ENCODE results near the gene PTGER3. TPM values are rescaled to one million over a fixed set of nuclear protein-coding genes. Genes with fewer than 3 reads are reported as not detected.

PTGER3 gene
- total and polyA plus RNA-seq, 2 of the 4 experiments (the other 2 are of a cell fraction): not detected

- H3K4ac ChIP-seq (ENCODE audit: low read depth, low read length): peak overlapping the region; percentile 76
- H3K4me1 ChIP-seq (ENCODE audit: control insufficient read depth, insufficient read depth, low read length): peaks cover 8% of the 10 kb centered on the region
- ATAC-seq (ENCODE audit: low read depth) (no peak), DNase-seq (no peak)
- H3K9ac ChIP-seq (ENCODE audit: low read depth, low read length): no peak overlapping the region
- no peak overlapping the region for H2AFZ ChIP-seq (replicated peaks; ENCODE audit: low read length, poor library complexity)
- BruUV-seq (replicated peaks): no TSS peak
- peak overlapping the region; percentile 64; the same call in 1 of the 2 replicates for H3K27ac ChIP-seq (ENCODE audit: insufficient read depth, low read length)
- no peaks in the 10 kb centered on the region for H3K27me3 ChIP-seq (ENCODE audit: control insufficient read depth, insufficient read depth, low read length)
- H4K8ac ChIP-seq (ENCODE audit: low read depth in 2 of 2, low read length in 2 of 2): peak overlapping the region; percentile 42 to 71; a peak in 2 of 4 replicates
- H2BK20ac ChIP-seq (ENCODE audit: low read depth, low read length): peak overlapping the region; percentile 72
- 0 out of 2 replicates have a peak overlapping the region, but pooled peaks have one; percentile 26 for H2AK5ac ChIP-seq (ENCODE audit: low read depth, low read length)
- WGBS, 2 experiments (ENCODE audit: extremely low coverage in 2 of 2, insufficient read length in 1 of 2): 100% methylated on average over 2 of the region's 5 CpGs; no CpG with 5 or more reads in 1 of the 2 experiments
- H3K79me1 ChIP-seq (ENCODE audit: low read depth in 1 of 2, low read length in 2 of 2): no peaks in the 10 kb centered on the region
- CTCF ChIA-PET: interaction anchor here (0.6 kb wide), 1 partner anchor 99 kb away, joined by 3 read pairs; no protein-coding TSS in a partner anchor
- POLR2A ChIA-PET (ENCODE audit: unreplicated experiment): no interaction called here
- H2BK15ac ChIP-seq (ENCODE audit: low read depth, low read length): no peak overlapping the region
- intact Hi-C loops (cut with micrococcal nuclease): no loop called here
- H4K5ac ChIP-seq (ENCODE audit: low read depth, low read length): peak overlapping the region; percentile 71; the same call in 1 of the 2 replicates
- H2AK9ac ChIP-seq (replicated peaks; ENCODE audit: low read depth, low read length, poor library complexity): no peak overlapping the region
- H3K23ac ChIP-seq (ENCODE audit: low read depth, low read length): peak overlapping the region; percentile 45; the same call in 1 of the 2 replicates
- no peak overlapping the region for H3K4me2 ChIP-seq (ENCODE audit: low read depth, low read length)
- H3K56ac ChIP-seq (ENCODE audit: extremely low read depth, insufficient read depth, low read length): no peak overlapping the region
- H3K18ac ChIP-seq (ENCODE audit: low read depth, low read length): peak overlapping the region; percentile 71; the same call in 1 of the 2 replicates
- dilution Hi-C loops (cut with HindIII; ENCODE audit: low sequenced_read_pairs, unreplicated experiment): no loop called here
- no peaks in the 10 kb centered on the region for H4K20me1 ChIP-seq (ENCODE audit: insufficient read depth, low read length)
- H2BK5ac ChIP-seq (ENCODE audit: low read depth, low read length, poor library complexity, severe bottlenecking): peak overlapping the region; percentile 80
- H3K9me3 ChIP-seq (ENCODE audit: control insufficient read depth, insufficient read depth, low read length): no peaks in the 10 kb centered on the region
- peaks cover 3% of the 10 kb centered on the region for H3K9me1 ChIP-seq (ENCODE audit: insufficient read depth, low read length)
- H2BK120ac ChIP-seq (ENCODE audit: low read depth, low read length): peak overlapping the region; percentile 82
- H3K14ac ChIP-seq (replicated peaks; ENCODE audit: low read depth, low read length): peak overlapping the region; percentile 87
- 0 out of 2 replicates have a peak overlapping the region, but pooled peaks have one; percentile 46 for H4K91ac ChIP-seq (ENCODE audit: insufficient read depth, low read depth, low read length)
- no peaks in the 10 kb centered on the region for H3K36me3 ChIP-seq (ENCODE audit: control insufficient read depth, insufficient read depth, low read length)
- H3K4me3 ChIP-seq (ENCODE audit: insufficient read depth, low read depth, low read length): no peak overlapping the region
- in situ Hi-C loops (cut with MboI; ENCODE audit: low sequenced_read_pairs): loop anchor here (25.0 kb wide), 2 partner anchors 949 to 1174 kb away; no protein-coding TSS in a partner anchor
- TF ChIP-seq ELK1 (IDR thresholded peaks at IDR 0.05; ENCODE audit: borderline replicate concordance, low read depth, low read length): no peak
- TF ChIP-seq CEBPB (IDR thresholded peaks at IDR 0.05; ENCODE audit: low read depth, low read length): no peak
- no peak for TF ChIP-seq MAZ (IDR thresholded peaks at IDR 0.05; ENCODE audit: borderline replicate concordance, low read depth, low read length)
- no peak for TF ChIP-seq CTCF (conservative IDR thresholded peaks at IDR 0.05; ENCODE audit: low read depth, low read length)
- no peak for TF ChIP-seq POLR2A (IDR thresholded peaks at IDR 0.05; ENCODE audit: low read depth, low read length)
- TF ChIP-seq RCOR1 (IDR thresholded peaks at IDR 0.05; ENCODE audit: insufficient replicate concordance, low read length): no peak
- no peak for TF ChIP-seq RAD21 (IDR thresholded peaks at IDR 0.05; ENCODE audit: low read length)
- no peak for TF ChIP-seq FOS (IDR thresholded peaks at IDR 0.05; ENCODE audit: low read depth, low read length)
- TF ChIP-seq CHD1 (IDR thresholded peaks at IDR 0.05; ENCODE audit: low read depth, low read length): no peak
- no peak for TF ChIP-seq SMC3 (IDR thresholded peaks at IDR 0.05; ENCODE audit: low read depth, low read length)
- TF ChIP-seq MAFK (IDR thresholded peaks at IDR 0.05; ENCODE audit: low read depth, low read length): no peak
- TF ChIP-seq RFX5 (IDR thresholded peaks at IDR 0.05; ENCODE audit: low read depth, low read length): no peak
- no peak for TF ChIP-seq BHLHE40 (IDR thresholded peaks at IDR 0.05; ENCODE audit: low read depth, low read length)
- no peak for TF ChIP-seq NFE2L2 (IDR thresholded peaks at IDR 0.05; ENCODE audit: low read depth, low read length)
- TF ChIP-seq MXI1 (IDR thresholded peaks at IDR 0.05; ENCODE audit: borderline replicate concordance, low read depth, low read length): no peak
Measured at GRCh38 chr1:71088645-71089287, 41.1 kb upstream of the PTGER3 start.
